NB4 (cell line): ENCODE measurements around the gene LCNL1.

Experiments
- CTCF ChIP-seq: IDR thresholded peaks from one replicate; pipeline ENCODE4 v1.5.1; 2012; ENCODE audit warnings: low read depth, low read length
- MAX ChIP-seq: IDR thresholded peaks from 2 replicates; pipeline ENCODE4 v1.6.1; 2011; ENCODE audit warnings: low read depth, low read length
- MYC ChIP-seq: IDR thresholded peaks from 2 replicates; pipeline ENCODE4 v1.6.1; 2011; ENCODE audit warnings: low read depth, low read length
- POLR2A ChIP-seq: IDR thresholded peaks from 2 replicates; pipeline ENCODE4 v1.6.1; 2011; ENCODE audit warnings: mild to moderate bottlenecking; ENCODE audit not compliant: insufficient read length; ENCODE audit errors: extremely low read depth

GRCh38 chr9:136978865-136979544 lies 3.8 kb upstream of the LCNL1 start:
- TF ChIP-seq MAX (no peak), CTCF (no peak), POLR2A (no peak), MYC (no peak)
